GM12878 (cell line): ENCODE data around the gene FOXP4. TPM values are rescaled to one million over a fixed set of nuclear protein-coding genes. Genes with fewer than 3 reads are reported as not detected.

Source experiments
- ATAC-seq: fragments of 200-7000 bp; cut with Tn5 transposase; 3 replicates; pipeline ENCODE4 v1.9.1; 2020; ENCODE audit warnings: mild to moderate bottlenecking, moderate library complexity
- BruUV-seq: library from RNA; stranded (reverse); fragments of 400-500 nt; replicated peaks from 2 replicates; lab custom pipeline; 2021; lab: Mats Ljungman, UMichigan
- CTCF ChIA-PET: fragments of 300-600 bp; sonication (Branson Sonifier 250); formaldehyde crosslinking; extraction: SDS; loops from one replicate; lab custom pipeline; 2021; ENCODE audit warnings: inconsistent platforms; lab: Yijun Ruan, JAX
- POLR2A ChIA-PET: fragments of 350-600 bp; formaldehyde crosslinking; extraction: SDS; loops from one replicate; lab custom pipeline; 2021; ENCODE audit warnings: inconsistent platforms; lab: Charles Lee
- RAD21 ChIA-PET: fragments of 300-600 bp; sonication (Branson Sonifier 250); formaldehyde crosslinking; loops from one replicate; lab custom pipeline; 2023; ENCODE audit warnings: antibody characterized with exemption; ENCODE audit not compliant: unreplicated experiment; lab: Charles Lee
- SMC1A ChIA-PET: fragments of 300-600 bp; sonication (Branson Sonifier 250); formaldehyde crosslinking; loops from one replicate; lab custom pipeline; 2023; ENCODE audit not compliant: unreplicated experiment, uncharacterized antibody; lab: Charles Lee
- DNase-seq: peaks from one replicate; pipeline ENCODE4 v3.0.0-alpha.2; 2011; ENCODE audit warnings: low read depth, low spot score
- FAIRE-seq: peaks from 3 replicates; lab custom pipeline; 2011; peaks lifted over from hg19 to GRCh38; lab: Jason Lieb, UNC
- H2AFZ ChIP-seq: 2 replicates; pipeline ENCODE4 v1.6.0; 2011; ENCODE audit warnings: low read depth, low read length, control low read depth; ENCODE audit not compliant: control insufficient read depth
- H3K27ac ChIP-seq: 2 replicates; pipeline ENCODE4 v1.5.1; 2011; ENCODE audit warnings: control low read depth; ENCODE audit not compliant: control insufficient read depth, insufficient read depth
- H3K27me3 ChIP-seq, 2 experiments: replicated peaks in 1 of 2; 2 replicates each; pipeline versions ENCODE4 v1.6.0 to v1.6.1; 2011; ENCODE audit warnings: low read length in 1 of 2; ENCODE audit not compliant: control insufficient read depth in 2 of 2, insufficient read depth in 2 of 2
- H3K36me3 ChIP-seq, 2 experiments: 2 replicates each; pipeline ENCODE4 v1.5.1; 2011; ENCODE audit warnings: low read length in 1 of 2; ENCODE audit not compliant: control insufficient read depth in 2 of 2, insufficient read depth in 2 of 2
- H3K4me1 ChIP-seq: 2 replicates; pipeline ENCODE4 v1.6.1; 2011; ENCODE audit warnings: mild to moderate bottlenecking, low read length, moderate library complexity, mixed read lengths; ENCODE audit not compliant: control insufficient read depth, insufficient read depth
- H3K4me2 ChIP-seq: 2 replicates; pipeline ENCODE4 v1.6.0; 2011; ENCODE audit warnings: control low read depth; ENCODE audit not compliant: control insufficient read depth, insufficient read depth
- H3K4me3 ChIP-seq: fragments of 200-600 bp; sonication (generic); 2 replicates; pipeline ENCODE4 v1.5.1; 2016
- H3K79me2 ChIP-seq: 2 replicates; pipeline ENCODE4 v1.6.0; 2011; ENCODE audit warnings: low read length; ENCODE audit not compliant: control insufficient read depth, insufficient read depth
- H3K9ac ChIP-seq: 2 replicates; pipeline ENCODE4 v1.8.0; 2011; ENCODE audit warnings: low read length, control low read depth, mixed read lengths; ENCODE audit not compliant: control insufficient read depth, insufficient read depth
- H3K9me3 ChIP-seq: replicated peaks from 3 replicates; pipeline ENCODE4 v1.5.1; 2011; ENCODE audit warnings: mild to moderate bottlenecking, low read length; ENCODE audit not compliant: control insufficient read depth, insufficient read depth
- H4K20me1 ChIP-seq: 2 replicates; pipeline ENCODE4 v1.6.0; 2011; ENCODE audit not compliant: control insufficient read depth, insufficient read depth
- CBFB ChIP-seq: IDR thresholded peaks from 2 replicates; pipeline ENCODE4 v1.6.1; 2016; ENCODE audit warnings: antibody characterized with exemption, low read depth
- DPF2 ChIP-seq: fragments of 450-650 bp; IDR thresholded peaks from 2 replicates; pipeline ENCODE4 v1.6.1; 2017; ENCODE audit warnings: mild to moderate bottlenecking
- HDAC2 ChIP-seq: fragments of 200-600 bp; sonication (generic); IDR thresholded peaks from 2 replicates; pipeline ENCODE4 v1.6.1; 2017
- MEF2A ChIP-seq: IDR thresholded peaks from 2 replicates; pipeline ENCODE4 v1.6.1; 2011; ENCODE audit warnings: low read depth, mild to moderate bottlenecking, low read length, moderate library complexity; ENCODE audit not compliant: insufficient read depth
- NRF1 ChIP-seq: conservative IDR thresholded peaks from 2 replicates; pipeline ENCODE4 v1.6.1; 2011; ENCODE audit warnings: mild to moderate bottlenecking, low read depth, low read length, improper control_type of control experiment
- POLR2AphosphoS2 ChIP-seq: IDR thresholded peaks from 2 replicates; pipeline ENCODE4 v1.6.1; 2011; ENCODE audit warnings: low read depth, mild to moderate bottlenecking, low read length, improper control_type of control experiment, moderate library complexity
- RAD21 ChIP-seq: IDR thresholded peaks from 2 replicates; pipeline ENCODE4 v1.6.1; 2011; ENCODE audit warnings: mild to moderate bottlenecking, low read depth, low read length, moderate library complexity; ENCODE audit not compliant: insufficient read depth
- SMARCA5 ChIP-seq: fragments of 450-650 bp; IDR thresholded peaks from 2 replicates; pipeline ENCODE4 v1.6.1; 2017; ENCODE audit warnings: mild to moderate bottlenecking
- YY1 ChIP-seq: IDR thresholded peaks from 2 replicates; pipeline ENCODE4 v1.6.1; 2011; ENCODE audit warnings: low read depth, mild to moderate bottlenecking, low read length
- WGBS: methylation state at CpG from one replicate; pipeline ENCODE4 v1.1.6; 2016; ENCODE audit warnings: low lambda C conversion rate; ENCODE audit not compliant: insufficient replicate concordance, insufficient coverage; ENCODE audit errors: missing lambda C conversion rate; 5-methylcytosine and 5-hydroxymethylcytosine counted together
- in situ Hi-C: fragments of 300-500 bp; cut with MboI; formaldehyde crosslinking; loops from 9 replicates; pipeline ENCODE4 v1.14.3; 2018; ENCODE audit warnings: mixed read lengths
- intact Hi-C: fragments of 100-400 bp; cut with micrococcal nuclease; formaldehyde crosslinking; loops from one replicate; pipeline ENCODE4 v1.14.2; 2022; ENCODE audit not compliant: unreplicated experiment
- polyA plus RNA-seq, 11 experiments: library from polyadenylated mRNA; depleted of rRNA in 4 of 11; unstranded in 6 of 11; stranded (reverse) in 5 of 11; fragments of >200 nt; fragmentation: Nextera tagmentation in 4 of 11; fragmentation: Illumina TruSeq in 1 of 11; extraction: Ambion mirVana in 4 of 11; extraction: Trizol in 1 of 11; gene quantifications; 1 replicate in 1 of 11; 2 replicates in 10 of 11; pipeline versions ENCODE4 v1.2.1 to v1.2.3, GENCODE V29; 2011 to 2016; ENCODE audit warnings: inconsistent platforms in 2 of 11, missing spikeins in 2 of 11, low read depth in 1 of 11
- total RNA-seq, 4 experiments: library from RNA; depleted of rRNA in 3 of 4; stranded (reverse); fragments of >200 nt in 3 of 4; fragmentation: Illumina TruSeq in 1 of 4; extraction: Trizol in 1 of 4; gene quantifications; 2 replicates each; pipeline versions ENCODE4 v1.2.1 to v1.2.3, GENCODE V29; 2013 to 2021
- TF ChIP-seq, protein P1 (sequence below): IDR thresholded peaks from 2 replicates; pipeline ENCODE4 v1.6.1; 2012; ENCODE audit warnings: low read depth, low read length, improper control_type of control experiment
- TF ChIP-seq, protein P2 (sequence below): IDR thresholded peaks from 2 replicates; pipeline ENCODE4 v1.6.1; 2011; ENCODE audit warnings: borderline replicate concordance, low read depth, mild to moderate bottlenecking, moderate library complexity, low read length; ENCODE audit not compliant: insufficient read depth, poor library complexity, severe bottlenecking

FOXP4 gene
- total and polyA plus RNA-seq, 10 of the 15 experiments (the other 5 are each of a cell fraction or from before 2014, with no cell fraction given): 0.31 to 46.1 (median 2.3) TPM

DNA sequence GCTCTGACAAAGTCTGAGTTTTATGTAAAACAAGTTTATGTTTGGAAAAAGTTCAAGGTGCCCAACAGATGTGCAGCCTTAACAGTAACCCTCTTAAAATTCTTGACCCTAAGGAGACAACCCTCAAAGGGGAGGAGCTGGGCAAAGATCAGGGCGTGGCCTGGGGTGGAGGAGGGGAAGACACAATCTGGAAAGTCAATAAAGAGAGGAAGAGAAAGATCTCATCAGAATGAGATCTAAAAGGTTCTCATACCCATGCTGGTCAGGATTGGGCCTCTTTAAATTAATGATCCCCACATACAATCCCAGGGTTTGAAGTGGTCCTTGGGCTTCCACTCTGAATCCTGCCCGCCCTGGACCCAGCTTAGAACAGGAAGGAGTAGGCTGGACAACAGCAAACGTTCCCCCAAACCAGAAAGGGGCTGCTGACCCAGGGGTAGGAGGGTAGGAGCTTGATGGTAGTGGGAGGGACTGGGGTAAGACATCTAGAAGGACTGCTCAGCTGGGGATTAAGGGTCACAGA is 33.0 kb downstream of the FOXP4 start:
- no peak for FAIRE-seq
- POLR2A ChIA-PET: no interaction called here

DNA sequence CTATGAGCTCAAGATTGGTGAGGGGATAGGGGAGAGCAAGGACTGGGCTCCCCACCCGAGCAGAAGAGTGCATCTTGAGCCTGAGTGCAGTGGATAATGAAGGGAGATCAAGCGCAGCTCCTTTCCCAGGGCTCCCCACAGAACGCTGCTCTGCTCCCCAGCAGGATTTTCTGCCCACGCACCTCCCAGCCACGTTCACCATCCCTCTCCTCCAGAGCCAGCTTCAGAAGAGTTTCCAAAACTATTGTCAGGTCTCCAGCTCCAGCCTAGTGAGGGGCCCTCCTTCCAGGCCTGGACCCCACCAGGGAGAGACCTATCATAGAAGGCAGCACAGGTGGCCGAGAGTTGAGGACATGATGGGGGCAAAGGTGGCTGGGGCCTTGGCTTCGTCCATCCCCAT is 34.5 kb downstream of the FOXP4 start:
- no peak for FAIRE-seq
- 79% methylated on average over 7 of the region's 7 CpGs for WGBS
- ChIA-PET SMC1A (interaction anchor here (2.1 kb wide), 1 partner anchor 118 kb away, joined by 6 read pairs; no protein-coding TSS in a partner anchor), POLR2A (no interaction called here), CTCF (interaction anchor here (1.3 to 1.8 kb wide), 2 partner anchors 114 to 118 kb away, joined by 4 to 6 read pairs; no protein-coding TSS in a partner anchor), RAD21 (interaction anchor here (1.2 kb wide), 1 partner anchor 156 kb away, joined by 4 read pairs; no protein-coding TSS in a partner anchor)
- Histone ChIP-seq H3K79me2 (no peaks in the 10 kb centered on the region), H3K27me3 (no peaks in the 10 kb centered on the region), H3K4me3 (no peak overlapping the region), H3K4me2 (no peak overlapping the region), H3K9ac (no peak overlapping the region), H2AFZ (no peak overlapping the region), H3K9me3 (no peaks in the 10 kb centered on the region), H3K4me1 (no peaks in the 10 kb centered on the region), H3K27ac (no peak overlapping the region), H3K36me3 (peaks cover 7% of the 10 kb centered on the region in 2 experiments; a peak in 3 of 4 replicates), H4K20me1 (no peaks in the 10 kb centered on the region)
- no peak for ATAC-seq
- no TSS peak for BruUV-seq
- intact Hi-C loops (no loop called here), in situ Hi-C loops (no loop called here)
- TF ChIP-seq DPF2 (no peak), POLR2AphosphoS2 (no peak), MEF2A (no peak), SMARCA5 (no peak), NRF1 (no peak), RAD21 (no peak), CBFB (no peak)
- TF ChIP-seq, protein P1, sequence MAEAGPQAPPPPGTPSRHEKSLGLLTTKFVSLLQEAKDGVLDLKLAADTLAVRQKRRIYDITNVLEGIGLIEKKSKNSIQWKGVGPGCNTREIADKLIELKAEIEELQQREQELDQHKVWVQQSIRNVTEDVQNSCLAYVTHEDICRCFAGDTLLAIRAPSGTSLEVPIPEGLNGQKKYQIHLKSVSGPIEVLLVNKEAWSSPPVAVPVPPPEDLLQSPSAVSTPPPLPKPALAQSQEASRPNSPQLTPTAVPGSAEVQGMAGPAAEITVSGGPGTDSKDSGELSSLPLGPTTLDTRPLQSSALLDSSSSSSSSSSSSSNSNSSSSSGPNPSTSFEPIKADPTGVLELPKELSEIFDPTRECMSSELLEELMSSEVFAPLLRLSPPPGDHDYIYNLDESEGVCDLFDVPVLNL: no peak
- TF ChIP-seq, protein P2, sequence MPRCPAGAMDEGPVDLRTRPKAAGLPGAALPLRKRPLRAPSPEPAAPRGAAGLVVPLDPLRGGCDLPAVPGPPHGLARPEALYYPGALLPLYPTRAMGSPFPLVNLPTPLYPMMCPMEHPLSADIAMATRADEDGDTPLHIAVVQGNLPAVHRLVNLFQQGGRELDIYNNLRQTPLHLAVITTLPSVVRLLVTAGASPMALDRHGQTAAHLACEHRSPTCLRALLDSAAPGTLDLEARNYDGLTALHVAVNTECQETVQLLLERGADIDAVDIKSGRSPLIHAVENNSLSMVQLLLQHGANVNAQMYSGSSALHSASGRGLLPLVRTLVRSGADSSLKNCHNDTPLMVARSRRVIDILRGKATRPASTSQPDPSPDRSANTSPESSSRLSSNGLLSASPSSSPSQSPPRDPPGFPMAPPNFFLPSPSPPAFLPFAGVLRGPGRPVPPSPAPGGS: no peak
- no peak for DNase-seq

More for the DNA sequence above, 33.0 kb downstream of the FOXP4 start:
- Histone ChIP-seq H3K79me2 (no peaks in the 10 kb centered on the region), H3K27me3 (no peaks in the 10 kb centered on the region)
- WGBS: 33% methylated on average over 3 of the region's 3 CpGs
- TF ChIP-seq YY1 (no peak), HDAC2 (no peak)
- TF ChIP-seq, all 136 proteins: peak for 0
- Histone ChIP-seq H3K4me2 (no peak overlapping the region), H2AFZ (no peak overlapping the region), H3K27ac (no peak overlapping the region), H3K36me3 (peaks cover 5 to 7% of the 10 kb centered on the region in 2 experiments; a peak in 3 of 4 replicates), H3K9me3 (no peaks in the 10 kb centered on the region), H3K4me3 (no peak overlapping the region), H4K20me1 (0 out of 2 replicates have a peak, but pooled peaks cover 3% of the 10 kb centered on the region), H3K4me1 (peaks cover under 1% of the 10 kb centered on the region; the same call in 1 of the 2 replicates), H3K9ac (no peak overlapping the region)
- in situ Hi-C loops (no loop called here), intact Hi-C loops (no loop called here)
- ATAC-seq (0 out of 3 replicates have a peak, but pooled peaks have one; percentile 34), DNase-seq (no peak)
- RAD21 ChIA-PET: interaction anchor here (0.6 to 1.3 kb wide), 2 partner anchors 115 to 274 kb away, joined by 3 to 4 read pairs; no protein-coding TSS in a partner anchor
- TSS peak; percentile 38 for BruUV-seq
- CTCF ChIA-PET: interaction anchor here (0.6 to 1.8 kb wide), 6 partner anchors 10 to 155 kb away, joined by 3 to 6 read pairs (median 3); no protein-coding TSS in a partner anchor
- SMC1A ChIA-PET: interaction anchor here (0.7 to 2.1 kb wide), 5 partner anchors 27 to 117 kb away, joined by 3 to 6 read pairs (median 4); no protein-coding TSS in a partner anchor
